Duodenal mucosa (tissue), 2 donors: Measurements from ENCODE around the gene MID1.

Experiments
- H3K27ac ChIP-seq: one replicate; pipeline ENCODE4 v1.7.0; 2013; ENCODE audit warnings: low read depth, low read length
- H3K27me3 ChIP-seq, 2 donors: one replicate each; pipeline ENCODE4 v1.7.0; 2013; ENCODE audit warnings: low read length in 2 of 2, control low read depth in 1 of 2; ENCODE audit not compliant: insufficient read depth in 2 of 2, control insufficient read depth in 1 of 2
- H3K36me3 ChIP-seq, 2 donors: one replicate each; pipeline ENCODE4 v1.7.0; 2013; ENCODE audit warnings: low read length in 2 of 2, control low read depth in 1 of 2; ENCODE audit not compliant: insufficient read depth in 2 of 2, control insufficient read depth in 1 of 2
- H3K4me1 ChIP-seq, 2 donors: one replicate each; pipeline ENCODE4 v1.7.0; 2013; ENCODE audit warnings: low read length in 2 of 2, control low read depth in 1 of 2; ENCODE audit not compliant: insufficient read depth in 2 of 2, control insufficient read depth in 1 of 2
- H3K4me3 ChIP-seq, 2 donors: one replicate each; pipeline ENCODE4 v1.7.0; 2013; ENCODE audit warnings: low read length in 2 of 2, low read depth in 1 of 2
- H3K9ac ChIP-seq, 2 donors: one replicate each; pipeline ENCODE4 v1.7.0; 2013; ENCODE audit warnings: low read length in 2 of 2, low read depth in 1 of 2
- H3K9me3 ChIP-seq, 2 donors: one replicate each; pipeline ENCODE4 v1.7.0; 2013; ENCODE audit warnings: low read length in 2 of 2, control low read depth in 1 of 2; ENCODE audit not compliant: control insufficient read depth in 1 of 2

The MID1 gene

GRCh38 chrX:10578527-10578926 lies 41.9 kb downstream of the MID1 start:
- Histone ChIP-seq H3K4me1 (peaks cover 5 to 12% of the 10 kb centered on the region in 2 donors), H3K27ac (no peak overlapping the region), H3K36me3 (no peaks in the 10 kb centered on the region), H3K9ac (no peak overlapping the region), H3K4me3 (no peak overlapping the region), H3K27me3 (no peaks in the 10 kb centered on the region), H3K9me3 (no peaks in the 10 kb centered on the region)

- Histone ChIP-seq H3K4me3 (no peak overlapping the region), H3K4me1 (peaks cover 5 to 12% of the 10 kb centered on the region in 2 donors), H3K9ac (no peak overlapping the region), H3K27ac (peak overlapping the region; percentile 20), H3K9me3 (no peaks in the 10 kb centered on the region), H3K27me3 (no peaks in the 10 kb centered on the region), H3K36me3 (no peaks in the 10 kb centered on the region)
Observed at GRCh38 chrX:10577853-10578252, 42.5 kb downstream of the MID1 start.

- no peaks in the 10 kb centered on the region for H3K9me3 ChIP-seq
- no peaks in the 10 kb centered on the region for H3K36me3 ChIP-seq
- no peak overlapping the region for H3K4me3 ChIP-seq
- H3K27ac ChIP-seq, result no peak overlapping the region
- H3K9ac ChIP-seq, result no peak overlapping the region
- no peaks in the 10 kb centered on the region for H3K27me3 ChIP-seq
- H3K4me1 ChIP-seq, result peaks cover 4 to 9% of the 10 kb centered on the region in 2 donors
Observed at GRCh38 chrX:10576777-10577447, 43.5 kb downstream of the MID1 start.

- H3K27me3 ChIP-seq, result no peaks in the 10 kb centered on the region
- no peaks in the 10 kb centered on the region for H3K9me3 ChIP-seq
- H3K4me3 ChIP-seq, result no peak overlapping the region
- H3K36me3 ChIP-seq, result no peaks in the 10 kb centered on the region
- no peak overlapping the region for H3K9ac ChIP-seq
- no peak overlapping the region for H3K27ac ChIP-seq
- H3K4me1 ChIP-seq, result peaks cover 0 to 5% of the 10 kb centered on the region in 2 donors
Observed at GRCh38 chrX:10576186-10576585, 44.2 kb downstream of the MID1 start.

- no peaks in the 10 kb centered on the region for H3K27me3 ChIP-seq
- no peak overlapping the region for H3K9ac ChIP-seq
- no peak overlapping the region for H3K27ac ChIP-seq
- no peaks in the 10 kb centered on the region for H3K9me3 ChIP-seq
- H3K4me1 ChIP-seq, result peaks cover 0 to 5% of the 10 kb centered on the region in 2 donors
- no peak overlapping the region for H3K4me3 ChIP-seq
- no peaks in the 10 kb centered on the region for H3K36me3 ChIP-seq
Observed at GRCh38 chrX:10574663-10575062, 45.7 kb downstream of the MID1 start.

- H3K4me1 ChIP-seq, result no peaks in the 10 kb centered on the region
- no peaks in the 10 kb centered on the region for H3K9me3 ChIP-seq
- no peak overlapping the region for H3K4me3 ChIP-seq
- H3K9ac ChIP-seq, result no peak overlapping the region
- H3K27me3 ChIP-seq, result no peaks in the 10 kb centered on the region
- H3K36me3 ChIP-seq, result peaks cover 4 to 8% of the 10 kb centered on the region in 2 donors
- no peak overlapping the region for H3K27ac ChIP-seq
Observed at GRCh38 chrX:10571260-10571659, 49.1 kb downstream of the MID1 start.

GRCh38 chrX:10570601-10571000 lies 49.8 kb downstream of the MID1 start:
- Histone ChIP-seq H3K4me1 (no peaks in the 10 kb centered on the region), H3K36me3 (peaks cover 4 to 8% of the 10 kb centered on the region in 2 donors), H3K27ac (no peak overlapping the region), H3K27me3 (no peaks in the 10 kb centered on the region), H3K9ac (no peak overlapping the region), H3K9me3 (no peaks in the 10 kb centered on the region), H3K4me3 (no peak overlapping the region)

- no peak overlapping the region for H3K27ac ChIP-seq
- H3K4me3 ChIP-seq, result no peak overlapping the region
- H3K9ac ChIP-seq, result no peak overlapping the region
- H3K36me3 ChIP-seq, result peaks cover 4 to 8% of the 10 kb centered on the region in 2 donors
- no peaks in the 10 kb centered on the region for H3K27me3 ChIP-seq
- H3K4me1 ChIP-seq, result no peaks in the 10 kb centered on the region
- H3K9me3 ChIP-seq, result no peaks in the 10 kb centered on the region
Observed at GRCh38 chrX:10569946-10570345, 50.4 kb downstream of the MID1 start.

- Histone ChIP-seq H3K4me1 (no peaks in the 10 kb centered on the region), H3K9me3 (no peaks in the 10 kb centered on the region), H3K27me3 (no peaks in the 10 kb centered on the region), H3K9ac (no peak overlapping the region), H3K27ac (no peak overlapping the region), H3K4me3 (no peak overlapping the region), H3K36me3 (peaks cover 4 to 8% of the 10 kb centered on the region in 2 donors)
Observed at GRCh38 chrX:10568428-10568827, 52.0 kb downstream of the MID1 start.

- no peak overlapping the region for H3K27ac ChIP-seq
- no peaks in the 10 kb centered on the region for H3K9me3 ChIP-seq
- no peak overlapping the region for H3K9ac ChIP-seq
- peaks cover 4 to 8% of the 10 kb centered on the region in 2 donors for H3K36me3 ChIP-seq
- no peak overlapping the region for H3K4me3 ChIP-seq
- H3K27me3 ChIP-seq, result no peaks in the 10 kb centered on the region
- no peaks in the 10 kb centered on the region for H3K4me1 ChIP-seq
Observed at GRCh38 chrX:10567136-10567535, 53.2 kb downstream of the MID1 start.
